HG02981 (cell line): ENCODE measurements around the gene CCDC160.

Experiments
- ATAC-seq: cut with Tn5 transposase; IDR thresholded peaks from one replicate; pipeline ENCODE4 v1.9.1; 2021; ENCODE audit warnings: mild to moderate bottlenecking, moderate library complexity; ENCODE audit not compliant: unreplicated experiment

CCDC160 gene

DNA sequence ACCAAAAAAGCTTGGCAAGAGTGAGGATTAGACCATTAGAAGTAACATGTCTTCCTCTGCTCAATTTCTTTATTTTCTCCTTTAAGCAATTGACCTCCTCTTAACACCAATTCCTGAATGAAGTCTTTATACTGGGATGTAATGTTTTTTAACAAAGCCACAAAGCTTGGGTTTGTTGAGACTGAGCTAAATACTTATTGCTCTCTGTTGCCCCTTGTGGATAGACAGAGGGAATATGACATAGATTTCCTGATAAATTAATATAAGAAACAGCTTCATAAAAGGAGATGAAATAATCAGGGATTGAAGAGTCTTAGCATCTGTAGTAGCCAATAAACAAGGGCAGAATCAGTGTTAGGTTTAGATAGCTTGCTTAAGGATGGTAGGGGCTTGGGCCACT is 57.6 kb downstream of the CCDC160 start:
- no peak for ATAC-seq
